ENCODE results near the gene GSTA1.
"Not testable (repeated sequence)": the region's sequence is repeated elsewhere in the genome, so short reads cannot be mapped to it uniquely, and the experiment has no call there.

The GSTA1 gene

DNA sequence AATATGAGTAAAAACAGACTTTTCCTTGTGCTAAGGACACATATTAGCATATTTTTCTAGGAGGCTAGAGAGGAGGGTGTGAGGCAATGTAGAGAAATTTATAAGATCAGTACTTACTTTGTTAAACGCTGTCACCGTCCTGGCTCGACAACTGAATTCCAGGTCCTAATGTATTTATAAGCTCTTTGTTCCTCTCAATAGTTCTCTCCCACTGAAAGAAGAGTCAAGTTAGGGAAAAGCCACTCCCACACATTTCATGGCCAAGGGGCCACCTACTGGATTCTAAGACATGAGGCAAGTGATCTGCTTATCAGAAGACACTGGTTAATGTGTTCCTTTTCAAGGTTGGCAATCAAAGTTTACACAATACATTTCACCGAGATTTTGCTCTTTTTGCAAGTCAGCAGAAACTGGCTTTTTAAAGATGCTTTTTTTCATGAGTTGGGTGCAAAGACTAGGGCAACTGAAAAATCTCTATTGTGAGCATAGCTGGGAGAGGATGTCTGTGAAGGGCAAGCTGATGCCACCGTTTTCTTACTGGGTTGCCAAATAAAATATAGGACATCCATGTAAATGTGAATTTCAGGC lies at the start of gene GSTA1:
Gene GSTA1 (minus strand): TSS at position 149 of the 588 bp plus-strand sequence. CDS start 4,549 bp downstream, outside the sequence.
- DNase-seq (ENCODE audit: low read depth in 3 of 3, low spot score in 1 of 3) = not testable (repeated sequence)

DNA sequence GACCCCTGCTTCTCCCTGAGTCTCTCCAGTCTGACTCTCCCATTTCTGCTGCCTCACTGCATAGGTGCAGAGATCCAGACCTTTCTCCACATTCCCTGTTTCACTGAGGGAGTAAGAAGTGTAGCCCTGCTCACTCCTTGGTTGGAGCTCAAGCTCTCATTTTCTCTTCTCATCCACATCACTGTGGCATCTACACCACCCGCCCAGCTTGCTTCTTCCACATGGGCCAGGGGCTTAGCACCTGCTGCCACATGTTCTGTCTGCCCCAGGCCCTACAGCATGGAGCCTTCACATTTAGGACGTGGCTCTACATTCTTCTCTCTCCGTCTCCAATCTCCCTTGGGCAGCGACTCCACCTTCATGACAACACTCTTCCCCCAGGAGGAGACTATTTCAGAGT lies 45.5 kb upstream of the GSTA1 start:
- no peak for DNase-seq (ENCODE audit: low read depth in 3 of 3, low spot score in 1 of 3)

DNA sequence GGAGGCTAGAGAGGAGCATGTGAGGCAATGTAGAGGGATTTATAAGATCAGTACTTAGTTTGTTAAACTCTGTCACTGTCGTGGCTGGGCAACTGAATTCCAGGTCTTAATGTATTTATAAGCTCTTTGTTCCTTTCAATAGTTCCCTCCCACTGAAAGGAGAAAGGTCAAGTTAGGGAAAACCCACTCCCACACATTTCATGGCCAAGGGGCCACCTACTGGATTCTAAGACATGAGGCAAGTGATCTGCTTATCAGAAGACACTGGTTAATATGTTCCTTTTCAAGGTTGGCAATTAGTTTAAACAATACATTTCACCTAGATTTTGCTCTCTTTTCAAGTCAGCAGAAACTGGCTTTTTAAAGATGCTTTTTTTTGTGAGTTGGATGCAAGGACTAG lies 42.4 kb upstream of the GSTA1 start:
- DNase-seq (ENCODE audit: low read depth in 3 of 3, low spot score in 1 of 3) = no peak

DNA sequence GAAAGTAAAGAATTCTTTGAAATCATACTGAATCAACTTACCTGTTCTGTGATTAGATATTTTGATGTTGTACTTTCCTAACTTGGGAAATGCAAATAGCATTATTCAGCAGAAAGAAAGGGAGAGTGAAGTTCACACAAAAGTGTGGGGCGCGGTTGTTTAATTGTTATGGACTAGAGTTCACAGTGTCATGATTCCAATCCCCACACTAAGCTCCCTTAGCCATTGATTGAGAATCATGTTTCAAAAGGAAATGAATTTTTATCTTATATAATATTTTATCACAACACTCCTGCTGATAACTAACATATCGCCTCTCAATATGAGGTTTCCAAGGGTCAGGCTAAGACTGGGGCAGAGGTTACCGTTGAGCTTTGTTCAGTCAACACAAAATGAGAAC lies 40.0 kb upstream of the GSTA1 start:
- no peak for DNase-seq (ENCODE audit: low read depth in 3 of 3, low spot score in 1 of 3)

DNA sequence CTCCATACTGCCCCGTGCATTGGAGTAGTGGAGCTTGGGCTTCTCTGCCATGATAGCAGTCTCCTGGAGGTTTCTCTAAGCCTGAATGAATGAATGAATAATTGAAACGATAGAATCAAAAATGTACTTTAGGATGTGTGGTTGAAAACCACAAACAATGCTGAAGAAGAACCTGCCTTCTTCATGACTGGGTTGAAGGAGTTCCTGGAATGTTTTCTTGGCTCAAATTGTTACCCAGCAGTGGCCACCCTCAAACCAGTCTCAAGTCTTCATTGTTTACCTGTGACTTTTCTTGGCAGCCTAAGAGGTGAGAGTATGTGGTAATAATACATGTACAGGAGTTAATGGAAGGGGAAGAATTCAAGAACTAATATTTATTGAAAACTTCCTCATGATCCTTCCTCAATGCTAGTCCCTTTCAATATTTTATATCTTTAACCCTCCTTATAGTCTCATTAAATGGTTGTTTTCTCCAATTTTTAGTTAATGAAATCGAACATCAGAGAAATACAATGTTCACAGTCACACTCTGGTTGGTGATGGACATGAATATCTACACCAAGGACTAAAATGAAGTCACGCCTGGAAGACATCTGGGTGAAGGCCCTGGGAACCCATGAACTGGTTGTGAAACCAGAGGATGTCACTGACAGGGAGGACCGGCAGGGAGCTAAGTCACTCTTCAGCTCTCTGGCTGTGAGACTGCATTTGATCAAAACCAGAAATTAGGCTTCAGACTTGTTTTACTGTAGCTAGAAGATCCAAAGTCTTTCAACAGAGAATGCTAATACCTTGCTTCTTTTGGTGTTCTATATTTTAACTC lies 37.4 kb upstream of the GSTA1 start, which contains the start of gene GSTA5:
Gene GSTA5 (minus strand): TSS at position 51 of the 823 bp plus-strand sequence.
- no peak for DNase-seq (ENCODE audit: low read depth in 3 of 3, low spot score in 1 of 3)

DNA sequence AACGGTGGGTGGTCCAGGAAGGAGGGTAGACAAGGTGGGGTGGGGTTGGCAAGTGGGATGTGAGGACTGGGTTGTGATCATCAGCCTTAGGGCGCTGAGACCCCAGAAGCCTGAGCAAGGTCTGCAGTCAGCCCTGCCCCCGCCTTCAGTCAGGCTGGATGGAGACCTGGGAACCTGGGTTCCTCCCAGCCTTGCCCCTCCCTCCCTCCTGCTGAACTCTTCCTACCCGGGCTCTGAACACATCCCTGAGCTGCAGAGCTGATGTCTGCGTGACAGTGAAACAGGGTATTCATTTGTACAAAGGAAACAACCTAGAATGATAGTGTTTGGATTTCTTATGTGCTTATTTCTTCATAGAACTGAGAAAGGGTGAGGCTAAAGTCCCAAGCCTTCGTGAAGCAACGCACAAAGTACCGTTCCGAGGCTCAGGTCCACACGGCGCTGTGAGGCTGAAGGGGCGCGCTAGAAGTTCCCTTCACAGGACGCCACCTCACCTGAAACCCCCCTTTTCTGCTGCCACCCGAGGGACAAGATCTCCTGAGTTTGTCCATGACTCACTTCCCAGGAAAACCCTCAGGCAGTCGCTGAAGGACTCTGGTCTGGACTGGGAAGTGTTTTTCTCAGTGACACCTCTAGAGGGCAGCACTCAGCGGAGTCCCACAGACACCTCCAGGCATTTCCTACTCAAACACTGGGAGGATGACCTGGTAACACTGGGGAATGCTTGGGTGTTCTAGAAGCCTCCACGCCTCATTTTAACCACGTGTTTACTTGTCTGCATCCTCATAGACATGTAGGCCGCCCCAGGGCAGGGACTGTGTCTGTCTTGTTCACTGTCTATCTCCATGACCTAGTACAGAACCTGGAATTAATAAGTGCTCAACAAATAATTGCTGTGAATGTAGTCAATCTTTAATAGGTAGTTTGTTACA lies 35.8 kb upstream of the GSTA1 start:
- DNase-seq (ENCODE audit: low read depth in 3 of 3, low spot score in 1 of 3) = peak; percentile 3 to 10 (median 7)

DNA sequence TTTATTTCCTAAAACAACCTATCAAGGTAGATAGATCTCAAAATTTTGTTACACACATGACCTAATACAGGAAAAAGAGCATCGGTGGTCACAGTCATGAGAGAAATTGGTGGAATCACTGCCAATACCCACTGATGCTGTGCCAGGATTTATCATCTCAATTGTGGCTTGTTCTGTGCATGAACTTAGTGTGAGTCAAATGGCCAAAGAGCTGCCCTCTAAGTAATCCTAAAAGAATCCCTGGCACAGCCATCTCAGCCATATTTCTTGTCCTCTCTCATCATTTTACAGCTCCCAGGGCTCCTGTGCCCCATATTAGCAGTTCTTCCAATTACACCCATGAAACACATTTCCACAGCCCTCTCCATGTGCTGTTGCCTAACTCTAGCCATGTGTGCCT lies 30.9 kb upstream of the GSTA1 start:
- no peak for DNase-seq (ENCODE audit: low read depth in 3 of 3, low spot score in 1 of 3)

DNA sequence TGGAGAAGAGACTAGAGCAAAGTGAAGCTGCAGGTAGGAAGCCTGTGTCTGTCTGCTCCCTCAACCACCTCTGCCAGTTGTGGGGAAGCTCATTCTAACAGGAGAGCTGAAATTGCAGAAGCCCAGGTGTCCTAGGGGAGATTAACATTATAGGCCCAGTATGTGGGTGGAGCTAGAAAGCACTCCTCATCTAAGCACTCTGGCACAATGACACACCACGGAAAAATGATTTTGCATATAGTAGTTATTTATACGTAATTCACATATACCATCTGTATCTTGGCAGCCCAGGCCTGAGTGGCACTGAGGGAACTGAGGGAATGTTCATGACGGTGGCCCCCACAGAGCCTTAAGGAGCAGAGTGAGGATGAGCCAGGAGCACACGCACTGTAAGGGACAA lies 27.3 kb upstream of the GSTA1 start:
- DNase-seq (ENCODE audit: low read depth in 3 of 3, low spot score in 1 of 3) = not testable (repeated sequence)

DNA sequence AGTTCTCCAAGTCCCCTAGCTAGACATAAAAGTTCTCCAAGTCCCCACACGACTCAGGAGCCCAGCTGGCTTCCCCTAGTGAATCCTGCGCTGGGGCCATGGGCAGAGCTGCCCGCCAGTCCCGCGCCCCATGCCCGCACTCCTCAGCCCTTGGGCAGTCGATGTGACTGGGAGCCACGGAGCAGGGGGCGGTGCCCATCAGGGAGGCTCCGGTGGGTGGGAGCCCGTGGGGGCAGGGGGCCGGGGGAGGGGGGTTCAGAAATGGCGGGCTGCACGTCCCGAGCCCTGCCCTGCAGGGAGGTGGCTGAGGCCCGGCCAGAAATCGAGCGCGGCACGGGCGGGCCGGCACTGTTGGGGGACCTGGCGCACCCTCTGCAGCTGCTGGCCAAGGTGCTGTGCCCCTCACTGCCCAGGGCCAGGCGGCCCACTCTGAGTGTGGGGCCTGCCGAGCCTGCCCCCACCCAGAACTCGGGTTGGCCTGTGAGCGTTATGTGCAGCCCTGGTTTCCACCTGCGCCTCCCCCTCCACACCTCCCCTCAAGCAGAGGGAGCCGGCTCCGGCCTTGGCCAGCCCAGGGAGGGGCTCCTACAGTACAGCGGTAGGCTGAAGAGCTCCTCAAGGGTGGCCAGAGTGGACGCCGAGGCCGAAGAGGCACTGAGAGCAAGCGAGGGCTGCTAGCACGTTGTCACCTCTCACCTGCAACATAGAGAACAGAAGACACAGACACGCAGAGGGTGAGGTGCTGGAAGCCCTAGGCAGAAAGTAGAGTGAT lies 25.6 kb upstream of the GSTA1 start:
- no peak for DNase-seq (ENCODE audit: low read depth in 3 of 3, low spot score in 1 of 3)

DNA sequence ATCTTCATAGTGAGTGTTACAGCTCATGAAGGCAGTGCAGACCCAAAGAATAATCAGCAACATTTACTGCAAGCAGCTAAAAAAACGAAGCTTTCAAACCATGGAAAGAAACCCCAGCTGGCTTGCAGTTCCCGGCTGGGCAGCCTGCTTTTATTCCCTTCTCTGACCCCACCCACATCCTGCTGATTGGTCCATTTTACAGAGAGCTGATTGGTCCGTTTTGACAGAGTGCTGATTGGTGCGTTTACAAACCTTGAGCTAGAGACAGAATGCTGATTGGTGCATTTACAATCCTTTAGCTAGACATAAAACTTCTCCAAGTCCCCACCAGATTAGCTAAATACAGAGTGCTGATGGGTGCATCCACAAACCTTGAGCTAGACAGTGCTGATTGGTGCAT lies 25.0 kb upstream of the GSTA1 start:
- DNase-seq (ENCODE audit: low read depth in 3 of 3, low spot score in 1 of 3) = not testable (repeated sequence)

DNA sequence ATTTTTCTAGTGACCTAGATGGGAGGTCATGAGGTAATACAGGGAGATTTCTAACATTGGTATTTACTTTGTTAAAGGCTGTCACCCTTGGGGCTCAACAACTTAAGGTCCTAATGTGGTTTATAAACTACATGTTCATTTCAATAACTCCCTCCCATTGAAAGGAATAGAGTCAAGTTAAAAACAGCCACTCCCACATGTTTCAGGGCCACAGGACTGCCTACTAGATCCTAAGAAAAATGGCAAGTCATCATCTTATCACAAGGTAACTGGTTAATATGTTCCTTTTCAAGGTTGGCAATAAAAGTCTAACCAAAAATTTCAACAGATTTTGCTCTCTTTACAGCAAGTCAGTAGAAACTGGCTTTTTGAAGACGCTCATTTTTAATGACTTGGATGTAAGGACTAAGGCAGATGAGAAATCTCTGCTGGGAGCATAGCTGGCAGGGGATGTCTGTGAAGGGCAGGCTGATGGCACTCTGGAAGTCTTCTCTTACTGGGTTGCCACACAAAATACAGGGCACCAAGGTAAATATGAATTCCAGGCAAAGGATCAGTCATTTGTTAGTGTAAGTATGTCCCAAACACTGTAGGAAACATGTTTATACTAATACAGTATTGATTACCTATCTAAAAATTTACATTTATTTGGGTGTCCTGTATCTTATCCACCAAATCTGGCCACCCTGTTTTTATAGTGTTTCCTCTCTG lies 23.6 kb upstream of the GSTA1 start:
- not testable (repeated sequence) for DNase-seq (ENCODE audit: low read depth in 3 of 3, low spot score in 1 of 3)

DNA sequence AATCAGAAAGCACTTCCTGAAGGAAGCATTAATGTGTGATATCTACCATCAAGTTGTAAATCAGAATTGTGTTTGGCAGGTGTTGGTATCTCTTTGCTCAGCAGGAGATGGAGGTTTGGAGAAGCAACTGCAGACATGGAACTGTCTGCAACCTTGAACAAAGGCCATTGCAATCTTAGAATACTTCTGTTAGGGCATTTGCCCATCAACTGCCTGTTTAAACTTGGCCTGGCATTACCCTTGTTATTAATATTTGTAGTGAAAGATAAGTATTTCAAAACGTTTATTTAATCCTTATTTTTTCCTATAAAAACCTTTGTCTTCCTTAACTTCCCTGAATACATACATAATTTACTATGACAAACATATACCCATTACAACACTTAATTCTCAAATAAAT lies 22.9 kb upstream of the GSTA1 start:
- DNase-seq (ENCODE audit: low read depth in 3 of 3, low spot score in 1 of 3) = no peak

DNA sequence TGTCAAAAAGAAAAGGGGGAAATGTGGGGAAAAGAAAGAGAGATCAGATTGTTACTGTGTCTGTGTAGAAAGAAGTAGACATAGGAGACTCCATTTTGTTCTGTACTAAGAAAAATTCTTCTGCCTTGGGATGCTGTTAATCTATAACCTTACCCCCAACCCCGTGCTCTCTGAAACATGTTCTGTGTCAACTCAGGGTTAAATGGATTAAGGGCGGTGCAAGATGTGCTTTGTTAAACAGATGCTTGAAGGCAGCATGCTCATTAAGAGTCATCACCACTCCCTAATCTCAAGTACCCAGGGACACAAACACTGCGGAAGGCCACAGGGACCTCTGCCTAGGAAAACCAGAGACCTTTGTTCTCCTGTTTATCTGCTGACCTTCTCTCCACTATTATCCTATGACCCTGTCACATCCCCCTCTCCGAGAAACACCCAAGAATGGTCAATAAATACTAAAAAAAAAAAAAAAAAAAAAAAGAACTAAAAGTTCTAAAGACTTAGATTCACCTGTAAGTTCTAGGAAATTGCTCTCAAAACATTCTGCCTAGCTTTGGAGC lies 22.4 kb upstream of the GSTA1 start:
- DNase-seq (ENCODE audit: low read depth in 3 of 3, low spot score in 1 of 3) = not testable (repeated sequence)

DNA sequence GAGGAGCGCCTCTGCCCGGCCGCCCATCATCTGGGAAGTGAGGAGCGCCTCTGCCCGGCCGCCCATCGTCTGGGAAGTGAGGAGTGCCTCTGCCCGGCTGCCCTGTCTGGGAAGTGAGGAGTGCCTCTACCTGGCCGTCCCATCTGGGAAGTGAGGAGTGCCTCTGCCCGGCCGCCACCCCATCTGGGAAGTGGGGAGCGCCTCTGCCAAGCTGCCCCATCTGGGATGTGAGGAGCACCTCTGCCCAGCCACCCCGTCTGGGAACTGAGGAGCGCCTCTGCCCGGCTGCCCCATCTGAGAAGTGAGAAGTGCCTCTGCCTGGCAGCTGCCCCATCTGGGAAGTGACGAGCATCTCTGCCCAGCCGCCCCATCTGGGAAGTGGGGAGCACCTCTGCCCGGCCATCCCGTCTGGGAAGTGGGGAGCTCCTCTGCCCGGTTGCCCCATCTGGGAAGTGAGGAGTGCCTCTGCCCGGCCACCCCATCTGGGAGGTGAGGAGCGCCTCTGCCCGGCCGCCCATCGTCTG lies 21.7 kb upstream of the GSTA1 start:
- DNase-seq (ENCODE audit: low read depth in 3 of 3, low spot score in 1 of 3) = not testable (repeated sequence)

DNA sequence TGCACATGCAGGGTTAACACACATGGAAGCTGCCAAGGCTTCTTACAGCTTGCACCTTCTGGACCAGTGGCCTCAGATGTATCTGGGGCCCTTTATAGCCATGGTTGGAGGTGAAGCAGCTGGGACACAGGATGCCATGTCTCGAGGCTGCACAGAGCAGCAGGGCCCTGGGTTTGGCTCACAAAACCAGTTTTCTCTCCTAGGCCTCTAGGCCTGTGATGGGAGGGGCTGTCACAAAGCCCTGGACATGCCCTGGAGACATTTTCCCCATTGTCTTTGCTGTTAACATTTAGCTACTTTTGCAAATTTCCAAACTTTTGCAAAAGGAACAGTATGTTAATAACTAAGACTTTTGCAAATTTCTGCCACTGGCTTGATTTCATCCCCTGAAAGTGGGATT lies 18.2 kb upstream of the GSTA1 start:
- no peak for DNase-seq (ENCODE audit: low read depth in 3 of 3, low spot score in 1 of 3)

DNA sequence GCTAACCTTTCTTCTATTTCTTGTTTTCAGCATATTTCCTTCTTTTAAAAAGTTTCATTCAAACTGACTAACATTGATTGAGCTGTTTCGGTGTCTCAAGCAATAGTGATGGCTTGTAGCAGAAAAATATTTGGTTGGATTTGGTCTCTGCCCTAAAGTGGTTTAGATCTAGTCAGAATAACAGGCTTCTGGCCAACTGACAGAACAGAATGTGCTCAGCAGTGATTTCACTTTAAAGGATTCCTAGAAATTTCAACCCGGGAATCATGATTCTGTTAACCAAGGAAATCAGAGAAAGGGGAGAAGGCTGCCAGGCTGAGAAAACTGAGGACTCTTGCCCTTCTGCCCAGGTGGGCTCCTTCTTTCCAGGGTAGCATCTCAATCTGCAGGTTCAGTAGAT lies 16.6 kb upstream of the GSTA1 start:
- DNase-seq (ENCODE audit: low read depth in 3 of 3, low spot score in 1 of 3) = no peak

DNA sequence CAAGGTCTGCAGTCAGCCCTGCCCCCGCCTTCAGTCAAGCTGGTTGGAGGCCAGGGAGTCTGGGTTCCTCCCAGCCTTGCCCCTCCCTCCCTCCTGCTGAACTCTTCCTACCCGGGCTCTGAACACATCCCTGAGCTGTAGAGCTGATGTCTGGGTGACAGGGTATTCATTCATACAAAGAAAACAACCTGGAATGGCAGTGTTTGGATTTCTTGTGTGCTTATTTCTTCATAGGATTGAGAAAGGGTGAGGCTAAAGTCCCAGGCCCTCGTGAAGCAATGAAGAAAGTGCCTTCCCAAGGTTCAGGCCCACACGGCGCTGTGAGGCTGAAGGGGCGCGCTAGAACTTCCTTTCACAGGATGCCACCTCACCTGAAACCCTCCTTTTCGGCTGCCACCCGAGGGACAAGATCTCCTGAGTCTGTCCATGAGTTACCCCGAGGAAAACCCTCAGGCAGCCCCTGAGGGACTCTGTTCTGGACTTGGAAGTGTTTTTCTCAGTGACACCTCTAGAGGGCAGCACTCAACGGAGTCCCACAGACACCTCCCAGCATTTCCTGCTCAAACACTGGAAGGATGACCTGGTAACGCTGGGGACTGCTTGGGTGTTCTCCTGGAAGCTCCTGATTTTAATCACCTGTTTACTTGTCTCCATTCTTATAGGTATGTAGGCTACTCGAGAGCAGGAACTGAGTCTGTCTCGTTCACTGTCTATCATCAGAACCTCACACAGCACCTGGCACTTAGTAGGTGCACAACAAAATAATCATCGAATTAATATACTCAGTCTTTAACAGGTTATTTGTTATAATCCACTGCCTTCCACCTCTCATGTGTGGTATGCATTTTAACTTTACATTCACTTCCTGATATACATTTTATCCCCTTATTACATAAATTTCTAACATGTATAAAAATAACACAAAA lies 11.8 kb upstream of the GSTA1 start:
- peak in 1 of 3 donors; percentile 4 for DNase-seq (ENCODE audit: low read depth in 3 of 3, low spot score in 1 of 3)

DNA sequence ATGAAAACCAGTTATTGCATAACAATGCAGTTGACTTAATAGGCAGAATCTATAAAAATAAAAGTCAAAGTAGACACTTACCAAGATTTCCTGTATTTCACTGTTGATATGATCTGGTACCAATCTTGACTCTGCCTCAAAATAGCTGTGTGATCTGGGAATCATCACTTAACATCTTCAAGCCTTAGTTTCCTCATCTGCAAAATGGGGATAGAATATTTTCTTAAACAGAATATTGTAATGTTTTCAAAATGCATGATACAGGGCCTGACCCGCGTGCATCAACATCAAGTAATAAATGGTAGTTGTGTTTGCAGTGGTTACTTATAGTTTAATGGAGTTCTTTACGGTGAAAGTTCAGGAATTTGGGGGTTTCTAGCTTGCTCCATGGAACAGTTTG lies 10.9 kb upstream of the GSTA1 start:
- DNase-seq (ENCODE audit: low read depth in 3 of 3, low spot score in 1 of 3) = not testable (repeated sequence)

Data from stimulated activated CD4-positive, alpha-beta T cell treated with anti-CD3 and anti-CD28 coated beads, TNF-alpha, amount 100 ng/mL, for 1 hour (primary cell).